ENCODE data around the gene TFPI2.
"Not testable (repeated sequence)": the region's sequence is repeated elsewhere in the genome, so short reads cannot be mapped to it uniquely, and the experiment has no call there.

Gene TFPI2

GRCh38 chr7:93921607-93922566 is 31.3 kb upstream of the TFPI2 start, which contains the start of gene GNG11:
Gene GNG11 (plus strand): TSS chr7:93921735. CDS start chr7:93922138, 403 bp downstream.
- peak within 1 kb of the TSS; percentile 62 for H3K4me3 ChIP-seq (replicated peaks; ENCODE audit: low read depth, low read length)
- H3K36me3 ChIP-seq (ENCODE audit: control insufficient read depth, insufficient read depth, low read length), result no peaks in the 10 kb centered on the region
- TF ChIP-seq, protein P1, sequence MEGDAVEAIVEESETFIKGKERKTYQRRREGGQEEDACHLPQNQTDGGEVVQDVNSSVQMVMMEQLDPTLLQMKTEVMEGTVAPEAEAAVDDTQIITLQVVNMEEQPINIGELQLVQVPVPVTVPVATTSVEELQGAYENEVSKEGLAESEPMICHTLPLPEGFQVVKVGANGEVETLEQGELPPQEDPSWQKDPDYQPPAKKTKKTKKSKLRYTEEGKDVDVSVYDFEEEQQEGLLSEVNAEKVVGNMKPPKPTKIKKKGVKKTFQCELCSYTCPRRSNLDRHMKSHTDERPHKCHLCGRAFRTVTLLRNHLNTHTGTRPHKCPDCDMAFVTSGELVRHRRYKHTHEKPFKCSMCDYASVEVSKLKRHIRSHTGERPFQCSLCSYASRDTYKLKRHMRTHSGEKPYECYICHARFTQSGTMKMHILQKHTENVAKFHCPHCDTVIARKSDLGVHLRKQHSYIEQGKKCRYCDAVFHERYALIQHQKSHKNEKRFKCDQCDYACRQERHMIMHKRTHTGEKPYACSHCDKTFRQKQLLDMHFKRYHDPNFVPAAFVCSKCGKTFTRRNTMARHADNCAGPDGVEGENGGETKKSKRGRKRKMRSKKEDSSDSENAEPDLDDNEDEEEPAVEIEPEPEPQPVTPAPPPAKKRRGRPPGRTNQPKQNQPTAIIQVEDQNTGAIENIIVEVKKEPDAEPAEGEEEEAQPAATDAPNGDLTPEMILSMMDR (IDR thresholded peaks at IDR 0.05; ENCODE audit: insufficient read depth, low read length, poor library complexity, severe bottlenecking), result no peak
- peak; percentile 38 for DNase-seq (ENCODE audit: extremely low read depth, insufficient read length)
- no peaks in the 10 kb centered on the region for H3K27me3 ChIP-seq (replicated peaks; ENCODE audit: control insufficient read depth, insufficient read depth, low read length)

- no peak for DNase-seq (ENCODE audit: extremely low read depth, insufficient read length)
- Histone ChIP-seq H3K27me3 (replicated peaks; ENCODE audit: control insufficient read depth, insufficient read depth, low read length) (no peaks in the 10 kb centered on the region), H3K4me3 (replicated peaks; ENCODE audit: low read depth, low read length) (no peak overlapping the region), H3K36me3 (ENCODE audit: control insufficient read depth, insufficient read depth, low read length) (no peaks in the 10 kb centered on the region)
- TF ChIP-seq, protein P1 (IDR thresholded peaks at IDR 0.05; ENCODE audit: insufficient read depth, low read length, poor library complexity, severe bottlenecking), result no peak
These were observed 30.6 kb upstream of the TFPI2 start for GRCh38 chr7:93921186-93921585.

DNA sequence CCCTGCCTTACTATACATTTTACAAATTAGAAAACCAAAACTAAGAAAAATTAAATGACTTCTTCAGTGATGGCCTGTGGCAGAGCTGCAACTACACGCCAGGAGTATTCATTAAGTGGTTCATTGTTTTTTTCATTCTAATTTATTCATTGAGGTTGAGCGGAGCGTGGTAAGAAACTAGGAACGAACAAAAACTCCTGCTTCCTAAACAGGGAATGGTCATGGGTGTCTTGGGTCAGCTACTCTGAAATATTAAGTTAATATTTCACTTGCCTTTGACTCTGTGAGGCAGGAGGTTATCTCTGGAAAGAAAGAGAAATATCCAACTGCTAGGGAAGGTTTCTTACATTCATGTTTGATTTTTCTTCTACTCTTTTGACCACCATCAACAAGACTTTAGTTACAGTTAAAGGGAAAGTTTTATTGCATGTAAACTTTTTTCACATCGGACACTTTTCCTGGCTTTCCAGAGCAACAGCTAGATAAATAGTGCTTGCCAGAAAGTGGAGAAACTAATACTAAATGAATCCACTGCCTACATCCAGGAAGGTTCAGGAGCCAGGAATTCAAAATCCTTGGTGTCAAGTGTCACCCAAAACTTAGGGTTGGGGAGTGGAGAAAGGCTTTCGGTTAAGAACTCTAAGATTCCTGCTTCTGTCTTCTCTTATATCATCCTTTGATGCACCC is 30.1 kb upstream of the TFPI2 start:
- TF ChIP-seq, protein P1 (IDR thresholded peaks at IDR 0.05; ENCODE audit: insufficient read depth, low read length, poor library complexity, severe bottlenecking), result no peak
- DNase-seq (ENCODE audit: extremely low read depth, insufficient read length), result no peak
- H3K27me3 ChIP-seq (replicated peaks; ENCODE audit: control insufficient read depth, insufficient read depth, low read length), result no peaks in the 10 kb centered on the region
- no peak overlapping the region for H3K4me3 ChIP-seq (replicated peaks; ENCODE audit: low read depth, low read length)
- H3K36me3 ChIP-seq (ENCODE audit: control insufficient read depth, insufficient read depth, low read length), result no peaks in the 10 kb centered on the region

GRCh38 chr7:93916315-93916714 is 25.8 kb upstream of the TFPI2 start:
- not testable (repeated sequence) for H3K36me3 ChIP-seq (ENCODE audit: control insufficient read depth, insufficient read depth, low read length); H3K27me3 ChIP-seq (replicated peaks; ENCODE audit: control insufficient read depth, insufficient read depth, low read length); DNase-seq (ENCODE audit: extremely low read depth, insufficient read length); H3K4me3 ChIP-seq (replicated peaks; ENCODE audit: low read depth, low read length)

- H3K4me3 ChIP-seq (replicated peaks; ENCODE audit: low read depth, low read length); DNase-seq (ENCODE audit: extremely low read depth, insufficient read length); H3K36me3 ChIP-seq (ENCODE audit: control insufficient read depth, insufficient read depth, low read length); H3K27me3 ChIP-seq (replicated peaks; ENCODE audit: control insufficient read depth, insufficient read depth, low read length): not testable (repeated sequence)
These were observed 25.3 kb upstream of the TFPI2 start for GRCh38 chr7:93915888-93916287.

- H3K36me3 ChIP-seq (ENCODE audit: control insufficient read depth, insufficient read depth, low read length); H3K4me3 ChIP-seq (replicated peaks; ENCODE audit: low read depth, low read length); H3K27me3 ChIP-seq (replicated peaks; ENCODE audit: control insufficient read depth, insufficient read depth, low read length); DNase-seq (ENCODE audit: extremely low read depth, insufficient read length): not testable (repeated sequence)
These were observed 24.8 kb upstream of the TFPI2 start for GRCh38 chr7:93915206-93915842.

- TF ChIP-seq, protein P1 (IDR thresholded peaks at IDR 0.05; ENCODE audit: insufficient read depth, low read length, poor library complexity, severe bottlenecking), result no peak
- Histone ChIP-seq H3K27me3 (replicated peaks; ENCODE audit: control insufficient read depth, insufficient read depth, low read length) (no peaks in the 10 kb centered on the region), H3K4me3 (replicated peaks; ENCODE audit: low read depth, low read length) (no peak overlapping the region), H3K36me3 (ENCODE audit: control insufficient read depth, insufficient read depth, low read length) (no peaks in the 10 kb centered on the region)
- DNase-seq (ENCODE audit: extremely low read depth, insufficient read length), result no peak
These were observed 24.1 kb upstream of the TFPI2 start for GRCh38 chr7:93914581-93915066.

All from GM06990 (cell line).